ENCODE measurements around the gene AGPAT4. TPM values are rescaled to one million over a fixed set of nuclear protein-coding genes. Genes with fewer than 3 reads are reported as not detected.

Gene AGPAT4
- total RNA-seq, 3 donors from 2014 or later = 4.6 to 10.5 (median 6.2) TPM

GRCh38 chr6:161153725-161154124 lies 120.1 kb downstream of the AGPAT4 start:
- no peak for DNase-seq (ENCODE audit: low spot score in 2 of 2)
- Histone ChIP-seq H3K4me3 (no peak overlapping the region), H3K27me3 (no peaks in the 10 kb centered on the region), H3K36me3 (no peaks in the 10 kb centered on the region), H3K27ac (no peak overlapping the region), H3K4me1 (no peaks in the 10 kb centered on the region), H3K9me3 (no peaks in the 10 kb centered on the region)
- intact Hi-C loops (cut with DNase I; ENCODE audit: low total_unique reads) = no loop called here
- TF ChIP-seq POLR2A (IDR thresholded peaks at IDR 0.05) = no peak
- no peak for TF ChIP-seq POLR2AphosphoS5 (IDR thresholded peaks at IDR 0.05)
- no peak for TF ChIP-seq CTCF (IDR thresholded peaks at IDR 0.05)

GRCh38 chr6:161152907-161153662 lies 120.8 kb downstream of the AGPAT4 start:
- intact Hi-C loops (cut with DNase I; ENCODE audit: low total_unique reads) = no loop called here
- H3K9me3 ChIP-seq = no peaks in the 10 kb centered on the region
- no peaks in the 10 kb centered on the region for H3K27me3 ChIP-seq
- no peaks in the 10 kb centered on the region for H3K4me1 ChIP-seq
- no peak overlapping the region for H3K27ac ChIP-seq
- no peak overlapping the region for H3K4me3 ChIP-seq
- DNase-seq (ENCODE audit: low spot score in 2 of 2) = no peak
- TF ChIP-seq POLR2AphosphoS5 (IDR thresholded peaks at IDR 0.05) (no peak), CTCF (IDR thresholded peaks at IDR 0.05) (no peak), POLR2A (IDR thresholded peaks at IDR 0.05) (no peak)
- no peaks in the 10 kb centered on the region for H3K36me3 ChIP-seq

GRCh38 chr6:161152527-161152862 lies 121.4 kb downstream of the AGPAT4 start:
- intact Hi-C loops (cut with DNase I; ENCODE audit: low total_unique reads) = no loop called here
- Histone ChIP-seq H3K4me3 (no peak overlapping the region), H3K27me3 (no peaks in the 10 kb centered on the region), H3K36me3 (no peaks in the 10 kb centered on the region), H3K4me1 (no peaks in the 10 kb centered on the region), H3K9me3 (no peaks in the 10 kb centered on the region), H3K27ac (no peak overlapping the region)
- no peak for DNase-seq (ENCODE audit: low spot score in 2 of 2)
- no peak for TF ChIP-seq POLR2AphosphoS5 (IDR thresholded peaks at IDR 0.05)
- no peak for TF ChIP-seq CTCF (IDR thresholded peaks at IDR 0.05)
- TF ChIP-seq POLR2A (IDR thresholded peaks at IDR 0.05) = no peak

GRCh38 chr6:161151660-161152526 lies 122.0 kb downstream of the AGPAT4 start:
- H3K36me3 ChIP-seq = no peaks in the 10 kb centered on the region
- no peak overlapping the region for H3K4me3 ChIP-seq
- TF ChIP-seq POLR2AphosphoS5 (IDR thresholded peaks at IDR 0.05) (no peak), POLR2A (IDR thresholded peaks at IDR 0.05) (no peak), CTCF (IDR thresholded peaks at IDR 0.05) (no peak)
- no peaks in the 10 kb centered on the region for H3K27me3 ChIP-seq
- DNase-seq (ENCODE audit: low spot score in 2 of 2) = no peak
- no peaks in the 10 kb centered on the region for H3K9me3 ChIP-seq
- intact Hi-C loops (cut with DNase I; ENCODE audit: low total_unique reads) = no loop called here
- no peak overlapping the region for H3K27ac ChIP-seq
- H3K4me1 ChIP-seq = no peaks in the 10 kb centered on the region

GRCh38 chr6:161151059-161151645 lies 122.7 kb downstream of the AGPAT4 start:
- no peak for DNase-seq (ENCODE audit: low spot score in 2 of 2)
- Histone ChIP-seq H3K36me3 (no peaks in the 10 kb centered on the region), H3K4me1 (no peaks in the 10 kb centered on the region), H3K9me3 (no peaks in the 10 kb centered on the region), H3K27me3 (no peaks in the 10 kb centered on the region), H3K4me3 (no peak overlapping the region), H3K27ac (no peak overlapping the region)
- intact Hi-C loops (cut with DNase I; ENCODE audit: low total_unique reads) = no loop called here
- TF ChIP-seq POLR2A (IDR thresholded peaks at IDR 0.05) (no peak), CTCF (IDR thresholded peaks at IDR 0.05) (no peak), POLR2AphosphoS5 (IDR thresholded peaks at IDR 0.05) (no peak)

Data from breast epithelium (tissue), 4 donors.